Colon (tissue), 2 donors: ENCODE results near the gene PSMB7.

Source experiments
- FAIRE-seq: peaks from 2 replicates; lab custom pipeline; 2012; peaks lifted over from hg19 to GRCh38; lab: Jason Lieb, UNC
- donor health status: control.
- donor health status: control.

The PSMB7 gene

GRCh38 chr9:124442826-124443225, 27.6 kb upstream of the PSMB7 start:
- FAIRE-seq = no peak

- FAIRE-seq = no peak
These were observed 27.1 kb upstream of the PSMB7 start for GRCh38 chr9:124442379-124442778.

DNA sequence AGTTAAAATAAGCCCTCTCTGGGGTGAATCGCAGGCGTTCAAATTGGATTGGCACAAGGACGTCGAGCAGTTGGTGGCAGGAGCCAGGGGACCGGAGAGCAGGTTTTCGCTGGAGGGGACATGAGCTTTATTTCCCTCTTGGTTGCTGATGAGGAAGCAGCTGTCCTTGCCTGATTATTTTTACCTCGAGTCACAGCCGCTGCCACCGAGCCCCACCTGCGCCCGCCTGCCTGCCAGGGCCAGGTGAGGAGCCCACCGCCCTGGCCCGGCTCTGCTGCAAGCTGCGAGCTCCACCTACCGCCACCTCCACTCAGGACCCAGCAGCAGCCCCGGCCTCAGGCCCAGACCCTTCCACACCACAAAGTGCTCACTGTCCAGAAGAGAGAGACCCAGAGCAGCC, 26.0 kb upstream of the PSMB7 start:
- FAIRE-seq = no peak

GRCh38 chr9:124440786-124441185, 25.5 kb upstream of the PSMB7 start:
- no peak for FAIRE-seq

GRCh38 chr9:124439686-124440243, 24.5 kb upstream of the PSMB7 start:
- no peak for FAIRE-seq

DNA sequence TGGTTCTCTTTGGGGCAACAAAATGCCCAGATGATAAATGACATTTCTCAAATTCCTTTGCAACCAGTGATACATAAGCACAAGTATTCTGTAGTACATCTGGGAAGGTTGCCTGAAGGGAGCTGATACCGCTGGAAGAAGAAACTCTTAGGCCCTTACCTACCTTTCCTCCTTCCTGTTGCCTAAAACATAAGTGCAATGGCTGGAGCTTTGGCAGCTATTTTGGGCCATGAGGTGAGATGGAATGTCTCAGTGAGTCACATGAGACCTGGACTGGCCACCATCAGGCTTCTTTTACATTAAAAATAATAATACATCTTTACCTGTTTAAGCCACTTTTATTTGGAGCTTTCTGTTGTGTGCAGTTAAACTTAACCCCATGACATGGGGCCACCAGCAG, 23.8 kb upstream of the PSMB7 start:
- no peak for FAIRE-seq

GRCh38 chr9:124438091-124438490, 22.8 kb upstream of the PSMB7 start:
- no peak for FAIRE-seq

- FAIRE-seq = no peak
These were observed 21.8 kb upstream of the PSMB7 start for GRCh38 chr9:124437086-124437485.

- no peak for FAIRE-seq
These were observed 21.1 kb upstream of the PSMB7 start for GRCh38 chr9:124436320-124436719.

GRCh38 chr9:124429530-124429867, 14.3 kb upstream of the PSMB7 start:
- no peak for FAIRE-seq

DNA sequence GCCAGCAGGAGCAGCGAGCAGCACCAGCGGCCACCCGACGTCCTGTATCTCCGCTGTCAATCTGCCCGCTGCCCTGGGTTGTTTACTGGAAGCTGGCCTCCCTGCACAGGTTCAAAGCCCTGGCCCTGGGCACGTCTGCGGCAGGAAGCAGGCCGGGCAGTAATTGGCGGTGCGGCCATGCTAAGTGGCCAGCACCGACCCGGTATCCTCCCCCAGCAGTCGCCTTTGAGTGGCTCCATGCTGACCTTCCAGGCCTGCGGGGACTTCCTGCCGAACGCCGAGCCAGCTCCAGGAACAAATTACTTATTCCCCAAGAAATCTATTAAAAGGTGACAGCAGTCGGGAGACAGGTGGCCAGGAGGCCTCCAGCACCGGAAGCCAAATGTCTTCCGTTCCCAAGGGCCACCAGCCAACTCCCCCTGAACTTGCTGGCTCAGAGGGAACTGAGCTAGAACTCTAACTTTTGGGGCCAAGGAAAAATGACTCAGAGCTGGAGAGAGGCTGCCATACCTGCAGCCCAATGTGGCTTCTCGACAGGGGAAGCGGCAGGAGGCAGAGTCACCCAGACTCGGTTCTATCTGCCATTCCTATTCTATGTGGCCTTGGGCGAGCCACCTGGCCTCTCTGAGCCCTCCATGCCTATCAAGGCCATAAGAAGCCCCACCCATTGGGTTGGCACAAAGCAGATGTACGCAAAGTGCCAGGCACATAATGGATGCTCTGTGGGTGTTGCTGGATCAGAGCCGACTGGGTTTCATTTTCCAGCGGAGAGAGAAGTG, 13.7 kb upstream of the PSMB7 start:
- no peak for FAIRE-seq

- FAIRE-seq = no peak
These were observed 12.0 kb upstream of the PSMB7 start for GRCh38 chr9:124427281-124427680.

DNA sequence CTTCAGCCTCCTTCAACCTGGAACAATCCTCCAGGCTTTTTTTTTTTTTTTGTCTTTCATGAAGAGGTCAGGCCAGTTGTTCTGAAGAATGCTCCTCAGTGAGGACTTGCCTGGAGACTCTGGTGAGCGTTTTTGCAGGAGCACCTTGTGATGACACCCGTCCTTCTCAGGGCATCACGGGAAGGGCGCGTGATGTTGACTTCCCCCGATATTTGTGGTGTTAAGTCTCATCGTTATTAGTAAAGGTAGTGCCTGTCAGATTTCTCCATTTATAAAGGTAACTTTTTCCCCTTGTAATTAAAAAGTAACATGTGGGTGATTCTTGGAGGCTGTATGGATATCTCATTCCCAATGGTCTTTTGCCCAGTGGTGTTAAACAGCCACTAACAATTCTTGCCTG, 11.1 kb upstream of the PSMB7 start:
- no peak for FAIRE-seq

DNA sequence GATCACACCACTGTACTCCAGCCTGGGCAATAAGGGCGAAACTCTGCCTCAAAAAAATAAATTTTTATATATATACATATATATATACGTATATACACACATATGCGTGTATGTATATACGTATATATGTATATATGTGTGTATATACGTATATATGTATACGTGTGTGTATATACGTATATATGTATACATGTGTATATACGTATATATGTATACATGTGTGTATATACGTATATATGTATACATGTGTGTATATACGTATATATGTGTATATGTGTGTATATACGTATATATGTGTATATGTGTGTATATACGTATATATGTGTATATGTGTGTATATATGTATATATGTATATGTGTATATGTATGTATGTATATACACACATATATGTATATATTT, 10.5 kb upstream of the PSMB7 start:
- FAIRE-seq = peak; percentile 98

- no peak for FAIRE-seq
These were observed 8.3 kb upstream of the PSMB7 start for GRCh38 chr9:124423591-124423990.

DNA sequence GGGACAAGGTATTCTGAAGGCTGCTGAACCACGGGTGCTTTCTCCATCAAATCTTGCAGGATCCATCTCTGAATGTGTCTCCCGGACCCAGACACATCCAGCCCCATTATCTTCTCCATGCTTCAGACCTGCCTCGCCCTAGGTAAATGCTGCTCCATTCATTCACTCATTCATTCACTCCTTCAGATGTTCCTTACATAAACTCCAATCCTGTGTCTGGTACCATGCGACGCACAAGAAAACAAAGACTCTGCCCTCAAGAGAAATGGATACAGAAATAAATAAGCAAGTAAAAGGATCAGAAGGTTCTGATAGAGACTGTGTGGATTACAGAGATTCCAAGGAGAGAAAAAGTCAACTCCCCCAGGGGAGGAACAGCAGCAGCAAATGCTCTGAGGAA, 7.9 kb upstream of the PSMB7 start:
- no peak for FAIRE-seq

- no peak for FAIRE-seq
These were observed 5.8 kb upstream of the PSMB7 start for GRCh38 chr9:124420991-124421543.

DNA sequence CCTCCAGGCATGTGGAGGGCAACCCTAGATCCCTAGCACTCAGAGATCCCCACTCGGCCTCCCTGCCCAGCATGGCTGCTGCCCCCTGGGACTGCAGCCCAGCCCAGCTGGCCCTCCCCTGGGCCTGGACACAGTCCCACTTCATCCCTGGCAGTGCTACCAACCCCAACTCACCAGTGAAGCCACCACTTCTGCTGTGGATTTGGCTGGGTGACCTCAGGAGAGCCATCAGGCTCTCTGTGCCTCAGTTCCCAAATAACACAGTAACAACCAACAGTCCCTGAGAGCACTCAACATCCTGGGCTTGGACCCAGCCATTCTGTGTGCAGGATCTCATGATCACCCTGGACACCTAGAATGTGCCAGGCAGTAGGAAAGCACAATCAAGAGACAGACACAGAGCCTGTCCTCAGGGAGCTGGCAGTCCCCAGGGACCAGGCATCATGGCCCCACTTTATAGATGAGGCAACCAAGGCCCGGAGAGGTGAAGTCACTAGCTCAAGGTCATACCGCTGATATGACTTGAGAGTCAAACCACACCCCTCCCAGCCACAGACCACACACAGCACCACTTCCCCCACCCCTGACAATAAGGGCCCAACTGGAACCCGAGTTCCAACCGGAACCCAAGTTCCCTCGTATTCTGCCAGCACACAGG, 4.7 kb upstream of the PSMB7 start:
- no peak for FAIRE-seq

DNA sequence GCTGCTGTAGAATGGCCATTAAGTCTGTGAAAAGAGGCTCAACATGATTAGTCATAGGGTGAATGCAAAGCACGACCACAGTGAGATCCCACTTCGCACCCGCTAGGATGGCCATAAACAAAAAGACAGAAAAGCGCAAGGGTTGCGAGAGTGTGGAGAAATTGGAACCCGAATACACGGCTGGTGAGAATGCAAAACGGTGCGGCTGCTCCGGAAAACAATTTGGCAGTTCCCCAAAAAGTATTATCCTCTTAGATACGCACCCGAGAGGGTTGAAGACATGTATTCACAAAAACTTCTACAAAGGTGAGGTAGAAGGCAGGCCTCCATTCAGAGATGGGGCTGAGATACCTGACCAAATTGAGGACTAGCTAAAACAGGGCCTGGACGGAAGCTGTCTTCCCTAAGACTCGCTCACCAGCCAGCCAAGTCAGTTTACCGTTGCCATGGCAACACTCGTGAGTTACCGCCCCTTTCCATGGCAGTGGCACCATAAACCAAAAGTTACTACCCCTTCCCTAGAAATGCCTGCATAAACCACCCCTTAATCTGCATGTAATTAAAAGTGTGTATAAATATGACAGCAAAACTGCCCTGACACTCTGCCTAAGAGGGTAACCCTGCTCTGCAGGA, 726 bp upstream of the PSMB7 start:
- FAIRE-seq = no peak

DNA sequence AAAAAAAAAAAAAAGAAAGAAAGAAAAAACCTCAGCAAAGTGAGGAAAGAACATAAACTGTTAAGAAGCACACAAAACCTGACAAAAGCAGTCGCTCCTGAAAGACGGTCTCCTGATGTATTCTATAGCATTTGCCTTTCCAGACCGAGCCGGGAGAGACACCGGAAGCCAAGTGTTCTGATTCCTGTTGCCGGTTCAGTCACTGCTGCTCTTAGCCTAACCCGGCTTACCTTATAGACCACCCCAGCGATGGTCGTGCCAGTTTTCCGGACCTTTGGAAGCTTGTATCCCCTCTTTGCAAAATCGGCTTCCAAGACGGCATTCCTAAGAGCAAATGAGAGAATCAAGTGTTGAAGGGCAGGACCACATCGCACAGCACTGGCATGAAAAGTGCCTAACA, 630 bp downstream of the PSMB7 start:
- no peak for FAIRE-seq

DNA sequence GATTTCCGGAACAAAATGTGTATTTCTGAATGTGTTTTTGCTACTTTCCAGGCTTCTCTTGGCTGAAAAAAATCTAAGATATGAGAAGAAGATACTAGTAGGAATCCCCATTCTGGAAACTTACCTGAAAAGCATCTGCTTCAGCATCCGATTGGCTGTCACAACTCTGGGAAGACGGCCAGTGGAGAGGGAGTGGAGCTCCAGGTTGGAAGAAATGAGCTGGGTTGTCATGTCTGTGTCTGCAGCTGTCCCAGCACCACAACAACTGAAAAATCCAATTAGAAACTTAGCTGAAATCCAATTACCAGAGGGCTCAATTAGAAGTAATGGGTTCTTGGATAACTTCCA, 3.0 kb downstream of the PSMB7 start:
- FAIRE-seq = no peak

- no peak for FAIRE-seq
These were observed 3.6 kb downstream of the PSMB7 start for GRCh38 chr9:124411514-124412227.
